ENCODE measurements around the gene FAU. TPM values are rescaled to one million over a fixed set of nuclear protein-coding genes. Genes with fewer than 3 reads are reported as not detected.

Gene FAU
- total RNA-seq, 1 donor from 2014 or later, result 754 TPM

- DNase-seq (no peak), ATAC-seq (no peak)
These were observed 26.7 kb upstream of the FAU start for GRCh38 chr11:65148657-65149056.

GRCh38 chr11:65147352-65148075 is 25.6 kb upstream of the FAU start:
- Histone ChIP-seq H3K4me1 (peaks cover 17% of the 10 kb centered on the region), H3K27me3 (no peaks in the 10 kb centered on the region), H3K36me3 (no peaks in the 10 kb centered on the region), H3K4me3 (no peak overlapping the region), H3K27ac (no peak overlapping the region), H3K9me3 (no peaks in the 10 kb centered on the region)
- DNase-seq (no peak), ATAC-seq (no peak)
- no peak for TF ChIP-seq CTCF (IDR thresholded peaks at IDR 0.05)
- intact Hi-C loops (cut with DNase I), result no loop called here

More at GRCh38 chr11:65148657-65149056, 26.7 kb upstream of the FAU start:
- Histone ChIP-seq H3K27ac (no peak overlapping the region), H3K4me3 (no peak overlapping the region), H3K4me1 (peaks cover 17% of the 10 kb centered on the region), H3K9me3 (no peaks in the 10 kb centered on the region), H3K27me3 (no peaks in the 10 kb centered on the region), H3K36me3 (no peaks in the 10 kb centered on the region)
- intact Hi-C loops (cut with DNase I), result no loop called here
- TF ChIP-seq CTCF (IDR thresholded peaks at IDR 0.05), result no peak

DNA sequence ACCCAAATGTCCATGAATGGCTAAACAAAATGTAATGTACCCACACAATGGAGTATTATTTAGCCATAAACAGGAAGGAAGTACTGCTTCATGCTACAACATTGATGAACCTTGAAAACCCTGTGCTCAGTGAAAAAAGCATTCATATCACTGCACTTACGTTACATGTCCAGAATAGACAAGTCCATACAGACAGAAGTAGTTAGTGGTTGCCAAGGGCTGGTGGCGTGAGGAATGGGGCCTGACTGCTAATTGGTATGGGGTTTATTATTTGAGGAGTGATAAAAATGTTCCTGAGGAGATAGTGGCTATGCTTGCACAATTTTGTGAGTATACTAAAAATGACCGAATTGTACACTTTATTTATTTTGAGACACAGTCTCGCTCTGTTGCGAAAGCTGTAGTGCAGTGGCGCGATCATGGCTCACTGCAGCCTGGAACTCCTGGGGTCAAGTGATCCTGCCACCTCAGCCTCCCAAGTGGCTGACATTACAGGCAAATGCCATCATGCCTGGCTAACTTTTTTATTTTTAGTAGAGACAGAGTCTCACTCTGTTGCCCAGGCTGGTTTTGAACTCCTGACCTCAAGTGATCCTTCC is 20.1 kb upstream of the FAU start:
- Histone ChIP-seq H3K27me3 (no peaks in the 10 kb centered on the region), H3K4me3 (no peak overlapping the region), H3K27ac (no peak overlapping the region), H3K36me3 (no peaks in the 10 kb centered on the region), H3K4me1 (no peaks in the 10 kb centered on the region), H3K9me3 (no peaks in the 10 kb centered on the region)
- no peak for TF ChIP-seq CTCF (IDR thresholded peaks at IDR 0.05)
- DNase-seq, result peak; percentile 67
- ATAC-seq, result peak; percentile 32
- intact Hi-C loops (cut with DNase I), result no loop called here

- Histone ChIP-seq H3K9me3 (no peaks in the 10 kb centered on the region), H3K27me3 (no peaks in the 10 kb centered on the region), H3K4me1 (peaks cover 24% of the 10 kb centered on the region), H3K36me3 (peaks cover 12% of the 10 kb centered on the region), H3K4me3 (no peak overlapping the region), H3K27ac (no peak overlapping the region)
- intact Hi-C loops (cut with DNase I), result no loop called here
- TF ChIP-seq CTCF (IDR thresholded peaks at IDR 0.05), result no peak
- DNase-seq (no peak), ATAC-seq (no peak)
These were observed 14.7 kb upstream of the FAU start for GRCh38 chr11:65136515-65137096.

DNA sequence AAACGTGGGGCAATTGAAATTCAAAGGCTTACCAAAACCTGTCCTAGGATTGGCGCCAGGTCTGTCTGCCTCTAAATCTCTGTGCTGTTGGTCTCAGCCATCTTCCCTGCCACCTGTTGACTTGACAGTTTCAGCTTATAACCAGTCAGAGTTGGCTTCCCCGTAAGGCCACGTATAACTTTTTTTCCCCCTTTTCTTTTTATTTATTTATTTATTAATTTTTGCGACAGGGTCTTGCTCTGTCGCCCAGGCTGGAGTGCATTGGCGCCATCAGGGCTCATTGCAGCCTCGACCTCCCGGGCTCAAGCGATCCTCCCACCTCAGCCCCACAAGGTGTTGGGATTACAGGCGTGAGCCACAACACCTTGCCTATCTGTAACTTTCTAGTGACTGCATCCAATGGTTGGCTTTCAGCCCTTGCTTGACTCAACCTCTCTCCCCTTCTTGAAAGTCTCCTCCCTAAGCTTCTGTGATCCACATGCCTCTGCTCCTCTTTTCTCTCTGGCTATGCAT is 13.8 kb upstream of the FAU start:
- Histone ChIP-seq H3K4me3 (peak overlapping the region; percentile 95), H3K27me3 (no peaks in the 10 kb centered on the region), H3K9me3 (no peaks in the 10 kb centered on the region), H3K27ac (peak overlapping the region; percentile 100), H3K36me3 (peaks cover 22% of the 10 kb centered on the region), H3K4me1 (peaks cover 24% of the 10 kb centered on the region)
- no peak for TF ChIP-seq CTCF (IDR thresholded peaks at IDR 0.05)
- ATAC-seq (no peak), DNase-seq (peak; percentile 43)
- intact Hi-C loops (cut with DNase I), result no loop called here

Measured in upper lobe of right lung (tissue), 1 donor.